Measurements from ENCODE around the gene ABCA4.

Gene ABCA4

GRCh38 chr1:94081566-94082344 lies 39.2 kb downstream of the ABCA4 start:
- peak; percentile 88 for DNase-seq

GRCh38 chr1:94079989-94080388 lies 41.0 kb downstream of the ABCA4 start:
- no peak for DNase-seq

GRCh38 chr1:94079080-94079940 lies 41.6 kb downstream of the ABCA4 start:
- DNase-seq, result no peak

- no peak for DNase-seq
Observed at GRCh38 chr1:94072840-94073522, 48.0 kb downstream of the ABCA4 start.

- DNase-seq, result no peak
Observed at GRCh38 chr1:94071976-94072375, 49.0 kb downstream of the ABCA4 start.

DNA sequence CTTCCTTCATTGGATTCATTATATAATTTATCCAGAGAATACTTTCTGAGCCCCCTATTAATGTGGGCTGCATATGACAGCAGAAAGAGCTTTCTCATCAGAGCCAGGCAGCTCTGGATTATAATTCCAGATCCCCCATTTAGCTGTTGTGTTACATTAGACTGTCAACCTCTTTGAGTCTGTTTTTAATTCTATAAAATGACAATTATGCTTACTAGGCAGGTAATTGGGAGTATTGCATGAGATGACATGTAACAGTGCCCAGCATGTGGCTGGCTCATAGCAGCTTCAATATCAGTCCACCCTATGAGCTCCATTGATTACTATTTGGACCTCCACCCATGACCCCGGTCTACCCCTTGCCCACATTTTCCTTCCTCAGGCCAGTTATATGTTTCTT lies 49.6 kb downstream of the ABCA4 start:
- no peak for DNase-seq

DNA sequence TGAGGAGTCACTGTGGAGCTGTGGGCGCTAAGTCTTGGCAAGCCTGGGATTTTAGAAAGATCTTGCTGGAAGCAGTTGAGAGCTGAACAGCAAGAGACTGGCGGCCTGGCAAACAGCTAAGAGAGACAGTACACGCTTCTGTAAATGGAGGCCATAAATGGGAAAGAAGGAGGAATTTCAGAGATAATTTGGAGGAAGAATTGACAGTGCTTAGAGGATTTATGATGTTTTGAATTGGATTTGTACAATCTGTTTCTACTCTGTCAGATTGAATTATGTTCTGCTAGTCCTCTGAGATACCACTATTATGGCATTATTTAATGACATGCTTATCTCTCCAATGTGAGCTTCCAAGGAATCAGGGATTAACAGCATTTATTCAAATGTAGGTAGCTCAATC lies 50.1 kb downstream of the ABCA4 start:
- DNase-seq, result no peak

- peak; percentile 39 for DNase-seq
Observed at GRCh38 chr1:94069919-94070285, 51.0 kb downstream of the ABCA4 start.

- DNase-seq, result peak; percentile 60
Observed at GRCh38 chr1:94068999-94069918, 51.7 kb downstream of the ABCA4 start.

- peak; percentile 64 for DNase-seq
Observed at GRCh38 chr1:94068096-94068998, 52.6 kb downstream of the ABCA4 start.

DNA sequence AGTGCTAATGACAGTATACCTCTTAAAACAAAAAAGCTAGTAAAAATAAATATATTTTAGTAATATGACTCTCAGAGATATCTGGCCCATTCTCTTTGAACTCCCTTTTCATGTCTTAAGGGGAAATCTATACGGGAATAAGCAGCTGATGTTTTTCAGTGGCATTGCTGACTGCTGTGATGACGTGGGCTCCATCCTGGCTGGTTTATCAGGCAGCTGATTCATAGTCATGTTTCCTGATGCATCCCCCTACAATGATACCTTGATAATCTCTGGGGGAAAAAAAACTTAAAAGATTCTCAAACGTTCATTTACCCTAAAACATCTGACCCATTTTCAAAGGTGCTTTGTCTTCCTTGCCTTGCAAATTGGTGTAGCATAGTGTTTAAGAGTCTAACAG lies 53.8 kb downstream of the ABCA4 start:
- DNase-seq, result peak; percentile 52

DNA sequence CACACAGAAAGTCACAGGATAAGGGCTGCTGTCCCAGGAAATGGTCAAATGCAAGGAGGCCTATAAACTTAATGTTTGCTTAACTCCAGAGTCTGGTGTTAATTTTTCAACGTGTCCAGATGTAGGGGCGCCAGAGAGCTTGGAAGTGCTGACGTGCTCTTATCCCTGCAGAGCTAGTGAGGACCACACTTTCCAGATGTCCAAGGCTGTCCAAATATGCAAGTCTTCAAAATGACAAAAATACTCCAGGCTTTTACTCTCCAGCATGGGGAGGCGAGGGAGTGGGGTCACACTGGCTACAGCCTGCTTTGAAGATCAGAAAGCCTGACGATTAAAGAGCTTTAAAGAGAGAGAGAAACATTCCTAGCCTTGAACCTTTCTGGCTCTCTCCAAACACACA lies 57.6 kb downstream of the ABCA4 start:
- DNase-seq, result peak; percentile 46

DNA sequence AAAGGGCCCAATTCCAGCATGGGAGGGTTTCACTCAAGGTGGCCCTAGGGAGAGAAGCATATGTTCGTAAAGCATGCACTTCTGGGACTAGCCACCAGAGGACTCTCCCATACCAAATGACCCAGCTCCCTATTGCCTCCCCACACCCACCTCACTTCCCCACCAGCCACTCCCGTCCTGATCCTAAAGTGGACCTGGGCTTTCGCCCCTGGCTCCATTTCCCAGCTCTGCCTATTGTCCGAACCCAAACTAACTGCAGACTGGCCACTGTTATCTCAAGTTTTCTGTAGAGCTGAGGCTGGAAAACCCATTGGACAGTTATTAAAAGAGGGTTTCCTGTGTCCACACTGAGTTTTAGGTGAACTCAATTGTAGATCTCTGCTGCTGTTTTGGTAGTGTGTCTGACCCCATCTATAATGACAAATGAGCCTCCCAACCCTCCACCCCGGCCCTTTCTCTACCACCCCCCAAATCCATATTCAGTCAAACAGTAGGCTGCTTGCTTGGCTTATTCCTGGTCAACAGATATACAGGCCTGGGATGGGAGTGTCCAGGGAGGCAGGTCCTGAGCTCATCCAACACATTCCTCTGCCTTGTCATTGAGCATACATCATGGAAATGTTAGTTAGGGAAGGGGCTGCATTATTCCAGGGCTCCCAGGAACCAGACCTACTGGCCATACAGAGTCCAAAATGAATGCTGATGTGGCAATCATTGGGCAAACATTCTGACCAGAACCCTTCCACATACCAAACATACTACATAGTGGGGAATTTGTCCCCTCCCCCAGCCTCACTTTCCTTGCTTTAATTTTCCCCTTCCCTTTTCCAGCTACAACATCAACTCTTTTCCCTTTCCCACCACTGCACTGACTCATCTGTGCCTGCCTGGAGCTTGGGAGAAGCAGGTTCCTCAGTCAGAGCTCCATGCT lies 59.2 kb downstream of the ABCA4 start:
- DNase-seq, result peak; percentile 86

- DNase-seq, result no peak
Observed at GRCh38 chr1:94060720-94061119, 60.2 kb downstream of the ABCA4 start.

GRCh38 chr1:94058766-94059165 lies 62.2 kb downstream of the ABCA4 start:
- DNase-seq, result no peak

DNA sequence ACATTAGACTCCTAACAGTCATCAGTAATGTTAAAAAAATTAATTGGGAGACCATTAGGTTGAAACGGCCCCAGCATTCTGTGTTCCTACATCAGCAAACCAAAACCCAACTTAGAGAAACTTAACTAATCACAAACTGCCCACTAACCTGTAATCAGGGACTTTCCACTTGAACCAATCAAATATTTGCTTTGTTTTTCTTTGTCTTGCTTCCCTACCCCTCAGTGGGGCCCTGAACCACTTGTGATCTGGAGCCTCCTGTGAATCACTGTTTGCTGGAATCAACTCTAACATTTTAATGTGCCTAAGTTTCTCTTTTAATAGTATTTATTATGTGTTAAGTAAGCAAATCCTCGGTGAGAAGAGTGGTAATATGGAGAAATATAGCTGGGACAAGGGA lies 64.0 kb downstream of the ABCA4 start:
- no peak for DNase-seq

DNA sequence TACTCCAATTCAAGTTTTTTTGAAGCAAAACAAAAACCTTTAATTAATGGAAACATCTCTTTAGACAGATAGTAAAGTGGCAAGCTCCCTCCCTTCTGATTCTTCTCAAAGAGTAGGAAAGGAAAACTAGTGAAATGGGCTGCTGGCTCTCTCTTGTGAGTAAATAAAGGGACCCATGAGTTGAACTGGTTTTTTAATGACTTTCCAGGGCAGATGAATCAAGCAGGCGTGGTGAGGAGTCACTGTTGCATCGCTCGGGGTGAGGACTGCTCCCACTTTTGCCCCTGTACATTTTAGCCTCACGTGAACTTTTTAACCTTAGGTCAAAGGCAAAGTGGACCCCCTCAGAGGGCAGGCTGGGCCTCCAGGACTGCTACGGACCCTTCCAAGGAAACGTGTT lies 64.8 kb downstream of the ABCA4 start:
- DNase-seq, result no peak

GRCh38 chr1:94055459-94056122 lies 65.4 kb downstream of the ABCA4 start:
- DNase-seq, result peak; percentile 58

GRCh38 chr1:94050675-94051074 lies 70.3 kb downstream of the ABCA4 start:
- no peak for DNase-seq

DNA sequence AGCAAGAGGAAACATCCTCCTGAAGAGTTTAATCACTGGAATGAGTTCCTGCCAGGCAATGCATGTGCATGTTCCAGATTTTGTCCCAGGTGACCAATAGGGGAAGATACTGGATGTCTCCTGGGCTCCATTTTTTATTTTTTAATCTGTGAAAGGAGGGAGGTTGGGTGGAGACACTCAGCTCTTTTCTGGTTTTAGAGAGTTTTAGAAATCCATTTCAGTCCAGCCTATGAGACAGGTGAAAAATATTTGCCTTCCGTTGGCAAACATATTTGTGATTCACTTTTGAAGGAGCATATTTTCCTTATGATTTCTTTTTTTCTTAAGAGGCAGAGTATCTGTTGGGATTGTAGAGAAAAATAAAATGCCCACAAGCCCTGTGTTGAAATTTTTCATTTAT lies 70.7 kb downstream of the ABCA4 start:
- DNase-seq, result peak; percentile 66

All from EL (cell line).